ENCODE results near the gene TMEM217. TPM values are rescaled to one million over a fixed set of nuclear protein-coding genes. Genes with fewer than 3 reads are reported as not detected.

The TMEM217 gene
- polyA plus RNA-seq, 3 donors = 0.09 to 0.29 TPM; not detected in 1

DNA sequence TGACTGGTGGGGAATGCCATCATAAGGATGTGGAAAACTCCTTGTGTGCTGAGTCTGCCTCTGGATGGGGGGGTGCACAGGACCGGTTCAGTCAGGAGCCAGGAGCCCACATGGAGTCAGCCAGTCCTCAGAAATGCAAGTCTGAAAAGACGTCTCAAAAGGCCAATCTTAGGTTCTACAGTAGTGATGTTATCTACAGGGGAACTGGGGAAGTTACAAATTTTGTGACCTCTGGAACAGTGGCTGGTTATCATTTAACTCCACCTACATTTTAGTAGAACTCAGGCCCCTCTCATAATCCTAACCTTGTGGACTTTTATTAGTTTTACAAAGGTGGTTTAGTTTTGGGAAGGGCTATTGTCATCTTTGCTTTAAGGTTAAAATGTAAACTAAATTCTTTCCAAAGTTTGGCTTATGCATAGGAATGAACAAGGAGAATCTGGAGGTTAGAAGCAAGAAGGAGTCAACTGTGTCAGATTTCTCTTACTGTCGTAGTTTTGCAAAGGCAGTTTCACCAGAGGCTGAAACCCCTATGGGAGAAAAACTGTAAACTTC is 14.1 kb downstream of the TMEM217 start:
- WGBS (ENCODE audit: insufficient coverage) = 92% methylated on average over 1 of the region's 3 CpGs
- H3K9ac ChIP-seq (ENCODE audit: insufficient read depth, low read length, poor library complexity, severe bottlenecking) = no peak overlapping the region

More for the DNA sequence above, 14.1 kb downstream of the TMEM217 start:
- Histone ChIP-seq H4K20me1 (ENCODE audit: insufficient read depth, low read length) (no peaks in the 10 kb centered on the region), H3K4me3 (replicated peaks in 1 of 3; ENCODE audit: low read depth in 2 of 3, low read length in 3 of 3) (no peak overlapping the region), H3K27ac (ENCODE audit: low read depth in 1 of 2, low read length in 2 of 2) (no peak overlapping the region), H3K79me2 (ENCODE audit: insufficient read depth, low read length) (no peaks in the 10 kb centered on the region), H3K9me3 (replicated peaks in 1 of 2; ENCODE audit: control insufficient read depth in 1 of 2, insufficient read depth in 1 of 2, low read length in 2 of 2) (no peaks in the 10 kb centered on the region), H2AFZ (ENCODE audit: insufficient read depth, low read depth, low read length, poor library complexity, severe bottlenecking) (no peak overlapping the region), H3K4me2 (replicated peaks; ENCODE audit: extremely low read depth, low read length, poor library complexity, severe bottlenecking) (no peak overlapping the region), H3K27me3 (ENCODE audit: control insufficient read depth in 2 of 2, insufficient read depth in 2 of 2, low read length in 2 of 2) (no peaks in the 10 kb centered on the region), H3K4me1 (ENCODE audit: control insufficient read depth in 1 of 2, insufficient read depth in 2 of 2, low read length in 2 of 2) (peaks cover 17 to 22% of the 10 kb centered on the region in 2 donors), H3K36me3 (replicated peaks in 1 of 2; ENCODE audit: control insufficient read depth in 1 of 2, insufficient read depth in 2 of 2, low read length in 2 of 2) (no peaks in the 10 kb centered on the region)
- Mint-ChIP-seq H3K27me3 (ENCODE audit: low read depth in 3 of 3) (peaks cover 0 to 2% (median 0%) of the 10 kb centered on the region in 3 donors), H3K9me3 (peaks cover 0 to 4% (median 0%) of the 10 kb centered on the region in 7 donors), H3K4me1 (peaks cover 23% of the 10 kb centered on the region), H3K36me3 (peaks cover 0 to 4% of the 10 kb centered on the region in 2 donors), H3K4me3 (no peak overlapping the region), H3K27ac (peak overlapping the region in 1 of 7 donors; percentile 18)
- TF ChIP-seq CTCF (IDR thresholded peaks at IDR 0.05) = no peak
- intact Hi-C loops (cut with micrococcal nuclease) = loop anchor here in 1 of 2 donors (5.0 kb wide), 1 partner anchor 282 kb away; no protein-coding TSS in a partner anchor
- no peak for DNase-seq

All from CD14-positive monocyte (primary cell).